Measurements from ENCODE around the gene CARD10.
"Not testable (repeated sequence)": the region's sequence is repeated elsewhere in the genome, so short reads cannot be mapped to it uniquely, and the experiment has no call there.

CARD10 gene

GRCh38 chr22:37529652-37530345, 10.6 kb upstream of the CARD10 start:
- DNase-seq (ENCODE audit: low read depth in 4 of 4, low spot score in 1 of 4), result no peak

GRCh38 chr22:37527952-37528351, 8.7 kb upstream of the CARD10 start:
- DNase-seq (ENCODE audit: low read depth in 4 of 4, low spot score in 1 of 4), result not testable (repeated sequence)

GRCh38 chr22:37527081-37527752, 8.0 kb upstream of the CARD10 start:
- not testable (repeated sequence) for DNase-seq (ENCODE audit: low read depth in 4 of 4, low spot score in 1 of 4)

- no peak for DNase-seq (ENCODE audit: low read depth in 4 of 4, low spot score in 1 of 4)
These were observed 7.2 kb upstream of the CARD10 start for GRCh38 chr22:37526376-37526775.

- no peak for DNase-seq (ENCODE audit: low read depth in 4 of 4, low spot score in 1 of 4)
These were observed 6.6 kb upstream of the CARD10 start for GRCh38 chr22:37525746-37526350.

GRCh38 chr22:37525073-37525745, 6.0 kb upstream of the CARD10 start:
- DNase-seq (ENCODE audit: low read depth in 4 of 4, low spot score in 1 of 4), result no peak

- DNase-seq (ENCODE audit: low read depth in 4 of 4, low spot score in 1 of 4), result no peak
These were observed 3.3 kb upstream of the CARD10 start for GRCh38 chr22:37522482-37522881.

- no peak for DNase-seq (ENCODE audit: low read depth in 4 of 4, low spot score in 1 of 4)
These were observed 2.1 kb upstream of the CARD10 start for GRCh38 chr22:37521236-37521739.

GRCh38 chr22:37520776-37521191, 1.6 kb upstream of the CARD10 start:
- DNase-seq (ENCODE audit: low read depth in 4 of 4, low spot score in 1 of 4), result no peak

GRCh38 chr22:37518509-37519267, 527 bp downstream of the CARD10 start:
- DNase-seq (ENCODE audit: low read depth in 4 of 4, low spot score in 1 of 4), result no peak

- no peak for DNase-seq (ENCODE audit: low read depth in 4 of 4, low spot score in 1 of 4)
These were observed 1.3 kb downstream of the CARD10 start for GRCh38 chr22:37517826-37518450.

- no peak for DNase-seq (ENCODE audit: low read depth in 4 of 4, low spot score in 1 of 4)
These were observed 2.8 kb downstream of the CARD10 start for GRCh38 chr22:37516456-37516855.

- DNase-seq (ENCODE audit: low read depth in 4 of 4, low spot score in 1 of 4), result no peak
These were observed 3.3 kb downstream of the CARD10 start for GRCh38 chr22:37515901-37516300.

- DNase-seq (ENCODE audit: low read depth in 4 of 4, low spot score in 1 of 4), result no peak
These were observed 4.6 kb downstream of the CARD10 start for GRCh38 chr22:37514526-37515051.

GRCh38 chr22:37511395-37512104, 7.7 kb downstream of the CARD10 start:
- no peak for DNase-seq (ENCODE audit: low read depth in 4 of 4, low spot score in 1 of 4)

- DNase-seq (ENCODE audit: low read depth in 4 of 4, low spot score in 1 of 4), result no peak
These were observed 9.1 kb downstream of the CARD10 start for GRCh38 chr22:37510091-37510490.

- DNase-seq (ENCODE audit: low read depth in 4 of 4, low spot score in 1 of 4), result no peak
These were observed 10.0 kb downstream of the CARD10 start for GRCh38 chr22:37509059-37509860.

- DNase-seq (ENCODE audit: low read depth in 4 of 4, low spot score in 1 of 4), result no peak
These were observed 10.7 kb downstream of the CARD10 start for GRCh38 chr22:37508431-37508992.
